Endodermal cell (in vitro differentiated cells): ENCODE measurements around the gene SLC10A2. TPM values are rescaled to one million over a fixed set of nuclear protein-coding genes. Genes with fewer than 3 reads are reported as not detected.

Experiments used
- DNase-seq: peaks from one replicate; pipeline ENCODE4 v3.0.0-alpha.2; 2017
- H3K27ac ChIP-seq: 2 replicates; pipeline ENCODE4 v1.5.1; 2013; ENCODE audit warnings: mild to moderate bottlenecking, low read depth, low read length, moderate library complexity
- H3K27me3 ChIP-seq: 2 replicates; pipeline ENCODE4 v1.6.1; 2013; ENCODE audit warnings: mild to moderate bottlenecking, low read length, moderate library complexity; ENCODE audit not compliant: insufficient read depth, control insufficient read depth, poor library complexity, severe bottlenecking
- H3K36me3 ChIP-seq: 2 replicates; pipeline ENCODE4 v1.7.0; 2013; ENCODE audit warnings: mild to moderate bottlenecking, low read length, moderate library complexity; ENCODE audit not compliant: control insufficient read depth, insufficient read depth
- H3K4me1 ChIP-seq: one replicate; pipeline ENCODE4 v1.7.0; 2013; ENCODE audit warnings: low read length; ENCODE audit not compliant: control insufficient read depth, insufficient read depth
- H3K4me3 ChIP-seq: 2 replicates; pipeline ENCODE4 v1.5.1; 2013; ENCODE audit warnings: mild to moderate bottlenecking, low read length, moderate library complexity
- H3K9ac ChIP-seq: 2 replicates; pipeline ENCODE4 v1.6.1; 2013; ENCODE audit warnings: mild to moderate bottlenecking, low read length, moderate library complexity; ENCODE audit not compliant: poor library complexity, severe bottlenecking; ENCODE audit errors: extremely low read depth
- H3K9me3 ChIP-seq: 2 replicates; pipeline ENCODE4 v1.6.1; 2013; ENCODE audit warnings: mild to moderate bottlenecking, low read length, moderate library complexity; ENCODE audit not compliant: control insufficient read depth
- H3K27ac Mint-ChIP-seq: 2 replicates; pipeline ENCODE4 v1.8.0; 2020; ENCODE audit warnings: mixed read lengths
- H3K27me3 Mint-ChIP-seq: 2 replicates; pipeline ENCODE4 v1.8.0; 2021; ENCODE audit warnings: mild to moderate bottlenecking, mixed read lengths; ENCODE audit not compliant: insufficient read depth
- H3K36me3 Mint-ChIP-seq: 2 replicates; pipeline ENCODE4 v1.8.0; 2020; ENCODE audit warnings: low read depth, mixed read lengths
- H3K4me1 Mint-ChIP-seq: 2 replicates; pipeline ENCODE4 v1.8.0; 2020; ENCODE audit warnings: mixed read lengths
- H3K4me3 Mint-ChIP-seq: 2 replicates; pipeline ENCODE4 v1.8.0; 2020; ENCODE audit warnings: mild to moderate bottlenecking, moderate library complexity, mixed read lengths
- H3K9me3 Mint-ChIP-seq: 2 replicates; pipeline ENCODE4 v1.8.0; 2020; ENCODE audit warnings: mild to moderate bottlenecking, mixed read lengths
- CTCF ChIP-seq: fragments of 200-600 bp; sonication (generic); conservative IDR thresholded peaks from 2 replicates; pipeline ENCODE4 v1.5.0; 2021; ENCODE audit warnings: antibody characterized with exemption, mild to moderate bottlenecking
- WGBS, 2 experiments: methylation state at CpG; one replicate each; pipeline versions ENCODE4 v1.1.5 to v1.1.7; 2013; ENCODE audit warnings: missing lambda C conversion rate in 2 of 2, mixed read lengths in 1 of 2; ENCODE audit not compliant: insufficient coverage in 1 of 2, insufficient read length in 1 of 2; 5-methylcytosine and 5-hydroxymethylcytosine counted together
- total RNA-seq, 2 donors: library from RNA; stranded (reverse); fragmentation: NEBNext Ultra II Directional in 1 of 2; extraction: Animal tissue kit (Norgen Biotek cat#: 25700) in 1 of 2; gene quantifications; 2 replicates in 1 of 2; 3 replicates in 1 of 2; pipeline ENCODE4 v1.2.1, GENCODE V29; 2021

Gene SLC10A2
- total RNA-seq, 2 donors from 2014 or later: not detected

GRCh38 chr13:103081435-103081834, 15.2 kb upstream of the SLC10A2 start:
- no peaks in the 10 kb centered on the region for H3K9me3 Mint-ChIP-seq
- Histone ChIP-seq H3K27ac (no peak overlapping the region), H3K4me1 (no peaks in the 10 kb centered on the region), H3K9ac (no peak overlapping the region), H3K27me3 (no peaks in the 10 kb centered on the region), H3K9me3 (no peaks in the 10 kb centered on the region), H3K4me3 (no peak overlapping the region), H3K36me3 (no peaks in the 10 kb centered on the region)
- H3K27ac Mint-ChIP-seq: no peak overlapping the region
- H3K27me3 Mint-ChIP-seq: no peaks in the 10 kb centered on the region
- WGBS, 2 experiments: 86% methylated on average over 1 of the region's 2 CpGs; no CpG with 5 or more reads in 1 of the 2 experiments
- no peak overlapping the region for H3K4me3 Mint-ChIP-seq
- DNase-seq: no peak
- no peaks in the 10 kb centered on the region for H3K4me1 Mint-ChIP-seq
- H3K36me3 Mint-ChIP-seq: no peaks in the 10 kb centered on the region
- no peak for TF ChIP-seq CTCF

GRCh38 chr13:103078158-103078557, 11.9 kb upstream of the SLC10A2 start:
- no peaks in the 10 kb centered on the region for H3K27me3 Mint-ChIP-seq
- Histone ChIP-seq H3K4me3 (no peak overlapping the region), H3K9ac (no peak overlapping the region), H3K27ac (no peak overlapping the region), H3K4me1 (no peaks in the 10 kb centered on the region), H3K9me3 (no peaks in the 10 kb centered on the region), H3K27me3 (no peaks in the 10 kb centered on the region), H3K36me3 (no peaks in the 10 kb centered on the region)
- TF ChIP-seq CTCF: no peak
- H3K27ac Mint-ChIP-seq: no peak overlapping the region
- H3K4me1 Mint-ChIP-seq: no peaks in the 10 kb centered on the region
- no peaks in the 10 kb centered on the region for H3K9me3 Mint-ChIP-seq
- no peak for DNase-seq
- no peaks in the 10 kb centered on the region for H3K36me3 Mint-ChIP-seq
- H3K4me3 Mint-ChIP-seq: no peak overlapping the region
- 95 to 100% methylated on average over 1 to 5 of the region's 5 CpGs for WGBS, 2 experiments

GRCh38 chr13:103068836-103069235, 2.6 kb upstream of the SLC10A2 start:
- peaks cover 26% of the 10 kb centered on the region for H3K4me1 Mint-ChIP-seq
- H3K36me3 ChIP-seq: no peaks in the 10 kb centered on the region
- H3K27ac Mint-ChIP-seq: peak overlapping the region; percentile 77
- no peak for DNase-seq
- no peaks in the 10 kb centered on the region for H3K4me1 ChIP-seq
- no peak overlapping the region for H3K4me3 Mint-ChIP-seq
- WGBS, 2 experiments: 100% methylated on average over 1 of the region's 1 CpG; no CpG with 5 or more reads in 1 of the 2 experiments
- H3K27ac ChIP-seq: peak overlapping the region; percentile 32
- H3K9me3 Mint-ChIP-seq: no peaks in the 10 kb centered on the region
- no peaks in the 10 kb centered on the region for H3K27me3 Mint-ChIP-seq
- no peak overlapping the region for H3K9ac ChIP-seq
- no peaks in the 10 kb centered on the region for H3K36me3 Mint-ChIP-seq
- H3K27me3 ChIP-seq: no peaks in the 10 kb centered on the region
- no peak overlapping the region for H3K4me3 ChIP-seq
- H3K9me3 ChIP-seq: no peaks in the 10 kb centered on the region
- no peak for TF ChIP-seq CTCF
